SK-N-SH treated with all-trans-retinoic acid at 6 μM for 48 hours (cell line): ENCODE data around the gene SREBF1.

Source experiments
- ARNTL ChIP-seq: fragments of 450-650 bp; formaldehyde crosslinking; IDR thresholded peaks from 2 replicates; pipeline ENCODE4 v1.5.0; 2020; ENCODE audit warnings: low read depth, mild to moderate bottlenecking, moderate library complexity, borderline replicate concordance
- ESRRG ChIP-seq: fragments of 250-450 bp; sonication (Bioruptor Pico); IDR thresholded peaks from 2 replicates; pipeline ENCODE4 v1.6.1; 2021; ENCODE audit warnings: mild to moderate bottlenecking
- ISL1 ChIP-seq: fragments of 250-450 bp; sonication (Bioruptor Pico); IDR thresholded peaks from 2 replicates; pipeline ENCODE4 v2.1.2; 2022; ENCODE audit warnings: mild to moderate bottlenecking, moderate library complexity
- PPARA ChIP-seq: fragments of 250-450 bp; sonication (Bioruptor Pico); IDR thresholded peaks from 2 replicates; pipeline ENCODE4 v1.5.0; 2020; ENCODE audit warnings: mild to moderate bottlenecking, borderline replicate concordance
- RARB ChIP-seq: fragments of 250-450 bp; sonication (Bioruptor Pico); IDR thresholded peaks from 2 replicates; pipeline ENCODE4 v1.8.0; 2021; ENCODE audit warnings: mild to moderate bottlenecking, moderate library complexity
- TCF4 ChIP-seq: fragments of 250-450 bp; sonication (Bioruptor Pico); IDR thresholded peaks from 2 replicates; pipeline ENCODE4 v1.8.0; 2021; ENCODE audit warnings: mild to moderate bottlenecking, moderate library complexity, borderline replicate concordance
- ZC3H10 ChIP-seq: fragments of 250-450 bp; sonication (Bioruptor Pico); IDR thresholded peaks from 2 replicates; pipeline ENCODE4 v1.5.1; 2021; ENCODE audit warnings: mild to moderate bottlenecking, moderate library complexity
- ZNF565 ChIP-seq: fragments of 450-650 bp; formaldehyde crosslinking; conservative IDR thresholded peaks from 2 replicates; pipeline ENCODE4 v1.5.0; 2020; ENCODE audit warnings: low read depth, mild to moderate bottlenecking, moderate library complexity
- TF ChIP-seq, protein P1 (sequence below): fragments of 250-450 bp; sonication (Bioruptor Pico); IDR thresholded peaks from 2 replicates; pipeline ENCODE4 v1.8.0; 2020; ENCODE audit warnings: mild to moderate bottlenecking, moderate library complexity, borderline replicate concordance

DNA sequence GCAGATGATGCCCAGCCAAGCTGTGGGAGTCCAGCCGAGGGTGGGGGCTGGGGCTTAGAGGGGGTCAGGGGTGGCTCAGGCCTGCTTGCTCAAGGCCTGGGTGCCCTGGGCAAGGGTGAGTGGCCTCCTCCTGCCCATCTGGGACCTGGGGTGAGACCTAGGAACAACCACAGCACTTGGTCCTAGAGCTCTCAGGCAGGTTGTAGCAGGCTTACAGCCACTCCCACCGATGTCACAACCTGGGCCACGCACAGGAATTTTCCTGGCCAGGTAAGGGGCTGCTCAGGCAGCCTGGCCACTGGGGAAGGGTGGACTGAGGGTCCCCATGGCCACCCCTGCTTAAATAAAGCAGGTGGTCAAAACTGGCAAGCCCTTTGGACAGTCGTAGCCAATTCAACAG lies 6.3 kb upstream of the SREBF1 start:
- TF ChIP-seq PPARA (CRISPR knock-in tag), result no peak
- TF ChIP-seq RARB, result no peak
- no peak for TF ChIP-seq ARNTL (CRISPR knock-in tag)
- no peak for TF ChIP-seq ZC3H10 (CRISPR knock-in tag)
- TF ChIP-seq ESRRG (CRISPR knock-in tag), result no peak
- TF ChIP-seq, protein P1, sequence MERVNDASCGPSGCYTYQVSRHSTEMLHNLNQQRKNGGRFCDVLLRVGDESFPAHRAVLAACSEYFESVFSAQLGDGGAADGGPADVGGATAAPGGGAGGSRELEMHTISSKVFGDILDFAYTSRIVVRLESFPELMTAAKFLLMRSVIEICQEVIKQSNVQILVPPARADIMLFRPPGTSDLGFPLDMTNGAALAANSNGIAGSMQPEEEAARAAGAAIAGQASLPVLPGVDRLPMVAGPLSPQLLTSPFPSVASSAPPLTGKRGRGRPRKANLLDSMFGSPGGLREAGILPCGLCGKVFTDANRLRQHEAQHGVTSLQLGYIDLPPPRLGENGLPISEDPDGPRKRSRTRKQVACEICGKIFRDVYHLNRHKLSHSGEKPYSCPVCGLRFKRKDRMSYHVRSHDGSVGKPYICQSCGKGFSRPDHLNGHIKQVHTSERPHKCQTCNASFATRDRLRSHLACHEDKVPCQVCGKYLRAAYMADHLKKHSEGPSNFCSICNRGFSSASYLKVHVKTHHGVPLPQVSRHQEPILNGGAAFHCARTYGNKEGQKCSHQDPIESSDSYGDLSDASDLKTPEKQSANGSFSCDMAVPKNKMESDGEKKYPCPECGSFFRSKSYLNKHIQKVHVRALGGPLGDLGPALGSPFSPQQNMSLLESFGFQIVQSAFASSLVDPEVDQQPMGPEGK (CRISPR knock-in tag), result no peak
- TF ChIP-seq TCF4 (CRISPR knock-in tag), result no peak
- TF ChIP-seq ZNF565 (CRISPR knock-in tag), result no peak
- TF ChIP-seq ISL1, result no peak
